Activated CD8-positive, alpha-beta memory T cell treated with anti-CD3 and anti-CD28 coated beads for 48 hours (primary cell): ENCODE data around the gene PKLR.
A peak's percentile ranks its signal among the peaks of the same experiment; 100 is the strongest.

Source experiments
- DNase-seq, 3 experiments: peaks; one replicate each; pipeline ENCODE4 v3.0.0-alpha.2; 2020; ENCODE audit warnings: low read depth in 2 of 3, low spot score in 2 of 3

Gene PKLR

GRCh38 chr1:155285631-155286044 lies 15.6 kb downstream of the PKLR start:
- no peak for DNase-seq

GRCh38 chr1:155285063-155285462 lies 16.2 kb downstream of the PKLR start:
- no peak for DNase-seq

GRCh38 chr1:155284476-155284875 lies 16.8 kb downstream of the PKLR start:
- no peak for DNase-seq

GRCh38 chr1:155282488-155283091 lies 18.6 kb downstream of the PKLR start:
- DNase-seq, result no peak

GRCh38 chr1:155279268-155279667 lies 22.0 kb downstream of the PKLR start:
- DNase-seq, result no peak

GRCh38 chr1:155278689-155279160 lies 22.5 kb downstream of the PKLR start:
- DNase-seq, result no peak

- DNase-seq, result peak in 2 of 3 experiments; percentile 57
These were observed 23.1 kb downstream of the PKLR start for GRCh38 chr1:155277902-155278688.

- peak; percentile 88 to 92 (median 88) for DNase-seq
These were observed 24.0 kb downstream of the PKLR start, which contains the start of gene HCN3 for GRCh38 chr1:155277070-155277901. TSS of gene HCN3 (plus strand) at chr1:155277463. CDS start at chr1:155277591, 128 bp downstream.

GRCh38 chr1:155273343-155274245 lies 27.6 kb downstream of the PKLR start, which contains the start of gene CLK2:
TSS of gene CLK2 (minus strand) at chr1:155273504. CDS start at chr1:155270977, 2,527 bp downstream.
- DNase-seq, result peak; percentile 89 to 95 (median 90)

GRCh38 chr1:155272466-155273342 lies 28.5 kb downstream of the PKLR start:
- DNase-seq, result peak in 1 of 3 experiments; percentile 50

- no peak for DNase-seq
These were observed 31.9 kb downstream of the PKLR start for GRCh38 chr1:155269381-155269780.

- no peak for DNase-seq
These were observed 32.6 kb downstream of the PKLR start for GRCh38 chr1:155268630-155269029.

GRCh38 chr1:155267373-155267772 lies 33.9 kb downstream of the PKLR start:
- DNase-seq, result no peak

- no peak for DNase-seq
These were observed 34.7 kb downstream of the PKLR start for GRCh38 chr1:155266553-155266952.

GRCh38 chr1:155263067-155263466 lies 38.2 kb downstream of the PKLR start:
- DNase-seq, result no peak

- peak; percentile 68 to 82 (median 77) for DNase-seq
These were observed 39.2 kb downstream of the PKLR start, which contains the start of gene SCAMP3 for GRCh38 chr1:155261852-155262673. TSS of gene SCAMP3 (minus strand) at chr1:155262360. CDS start at chr1:155262151, 209 bp downstream.

GRCh38 chr1:155261493-155261851 lies 39.8 kb downstream of the PKLR start:
- DNase-seq, result no peak

- DNase-seq, result no peak
These were observed 41.0 kb downstream of the PKLR start for GRCh38 chr1:155260276-155260675.
